ENCODE data around the gene PITX2.

The PITX2 gene

GRCh38 chr4:110605077-110605476, 17.8 kb downstream of the PITX2 start:
- Mint-ChIP-seq H3K4me3 (no peak overlapping the region), H3K9me3 (peaks cover 4% of the 10 kb centered on the region), H3K27me3 (ENCODE audit: low read depth) (peaks cover 6% of the 10 kb centered on the region), H3K36me3 (ENCODE audit: low read depth) (peaks cover 4% of the 10 kb centered on the region), H3K27ac (no peak overlapping the region), H3K4me1 (peaks cover 21% of the 10 kb centered on the region)
- no peak for TF ChIP-seq CTCF (IDR thresholded peaks at IDR 0.05; ENCODE audit: unreplicated experiment in 3 of 3)

- Mint-ChIP-seq H3K27me3 (ENCODE audit: low read depth) (no peaks in the 10 kb centered on the region), H3K4me1 (no peaks in the 10 kb centered on the region), H3K9me3 (peaks cover 18% of the 10 kb centered on the region), H3K36me3 (ENCODE audit: low read depth) (peaks cover 30% of the 10 kb centered on the region), H3K27ac (no peak overlapping the region), H3K4me3 (no peak overlapping the region)
- TF ChIP-seq CTCF (IDR thresholded peaks at IDR 0.05; ENCODE audit: unreplicated experiment in 3 of 3) = no peak
Measured at GRCh38 chr4:110602061-110602460, 20.8 kb downstream of the PITX2 start.

- Mint-ChIP-seq H3K27me3 (ENCODE audit: low read depth) (no peaks in the 10 kb centered on the region), H3K4me1 (no peaks in the 10 kb centered on the region), H3K4me3 (no peak overlapping the region), H3K27ac (no peak overlapping the region), H3K36me3 (ENCODE audit: low read depth) (peaks cover 49% of the 10 kb centered on the region), H3K9me3 (peaks cover 30% of the 10 kb centered on the region)
- TF ChIP-seq CTCF (IDR thresholded peaks at IDR 0.05; ENCODE audit: unreplicated experiment in 3 of 3) = no peak
Measured at GRCh38 chr4:110597582-110597981, 25.3 kb downstream of the PITX2 start.

GRCh38 chr4:110596431-110596830, 26.4 kb downstream of the PITX2 start:
- Mint-ChIP-seq H3K27me3 (ENCODE audit: low read depth) (no peaks in the 10 kb centered on the region), H3K36me3 (ENCODE audit: low read depth) (peaks cover 49% of the 10 kb centered on the region), H3K9me3 (peaks cover 30% of the 10 kb centered on the region), H3K27ac (no peak overlapping the region), H3K4me1 (no peaks in the 10 kb centered on the region), H3K4me3 (no peak overlapping the region)
- no peak for TF ChIP-seq CTCF (IDR thresholded peaks at IDR 0.05; ENCODE audit: unreplicated experiment in 3 of 3)

- no peak for TF ChIP-seq CTCF (IDR thresholded peaks at IDR 0.05; ENCODE audit: unreplicated experiment in 3 of 3)
- Mint-ChIP-seq H3K4me1 (no peaks in the 10 kb centered on the region), H3K27me3 (ENCODE audit: low read depth) (no peaks in the 10 kb centered on the region), H3K36me3 (ENCODE audit: low read depth) (peaks cover 45% of the 10 kb centered on the region), H3K27ac (no peak overlapping the region), H3K9me3 (peaks cover 27% of the 10 kb centered on the region), H3K4me3 (no peak overlapping the region)
Measured at GRCh38 chr4:110595583-110595982, 27.3 kb downstream of the PITX2 start.

GRCh38 chr4:110589297-110589696, 33.6 kb downstream of the PITX2 start:
- Mint-ChIP-seq H3K4me1 (no peaks in the 10 kb centered on the region), H3K27ac (no peak overlapping the region), H3K36me3 (ENCODE audit: low read depth) (peaks cover 5% of the 10 kb centered on the region), H3K4me3 (no peak overlapping the region), H3K27me3 (ENCODE audit: low read depth) (no peaks in the 10 kb centered on the region), H3K9me3 (peaks cover 2% of the 10 kb centered on the region)
- TF ChIP-seq CTCF (IDR thresholded peaks at IDR 0.05; ENCODE audit: unreplicated experiment in 3 of 3) = peak; percentile 18 to 44 (median 29)

Measured in nephron (organoid).